Spleen (tissue), 11 donors: Measurements from ENCODE around the gene CLCNKB. TPM values are rescaled to one million over a fixed set of nuclear protein-coding genes. Genes with fewer than 3 reads are reported as not detected.

Experiments used
- DNase-seq: peaks from one replicate; pipeline ENCODE4 v3.0.0-alpha.2; 2020
- H3K27ac ChIP-seq, 8 donors: fragments of 200-600 bp; sonication (generic) in 7 of 8; 1 replicate in 4 of 8; 2 replicates in 4 of 8; pipeline versions ENCODE4 v1.5.0 to v1.8.0; 2016 to 2021; ENCODE audit warnings: inconsistent platforms in 4 of 8, mild to moderate bottlenecking in 4 of 8, moderate library complexity in 1 of 8
- H3K27me3 ChIP-seq, 7 donors: fragments of 200-600 bp; sonication (generic) in 6 of 7; replicated peaks in 1 of 7; 1 replicate in 4 of 7; 2 replicates in 3 of 7; pipeline versions ENCODE4 v1.5.0 to v1.8.0; 2016 to 2021; ENCODE audit warnings: inconsistent platforms in 3 of 7, mild to moderate bottlenecking in 1 of 7
- H3K36me3 ChIP-seq, 6 donors: fragments of 200-600 bp; sonication (generic) in 5 of 6; 1 replicate in 4 of 6; 2 replicates in 2 of 6; pipeline versions ENCODE4 v1.5.0 to v1.8.0; 2016 to 2021; ENCODE audit warnings: inconsistent platforms in 2 of 6
- H3K4me1 ChIP-seq, 6 donors: fragments of 200-600 bp; sonication (generic) in 5 of 6; 1 replicate in 3 of 6; 2 replicates in 3 of 6; pipeline versions ENCODE4 v1.5.0 to v1.8.0; 2016 to 2021; ENCODE audit warnings: inconsistent platforms in 3 of 6
- H3K4me3 ChIP-seq, 8 donors: fragments of 200-600 bp; sonication (generic) in 7 of 8; 1 replicate in 4 of 8; 2 replicates in 4 of 8; pipeline versions ENCODE4 v1.5.0 to v1.8.0; 2016 to 2021; ENCODE audit warnings: inconsistent platforms in 4 of 8, mild to moderate bottlenecking in 4 of 8, moderate library complexity in 2 of 8
- H3K9me3 ChIP-seq, 8 donors: fragments of 200-600 bp; sonication (generic) in 7 of 8; 1 replicate in 4 of 8; 2 replicates in 4 of 8; pipeline versions ENCODE4 v1.5.0 to v1.8.0; 2016 to 2021; ENCODE audit warnings: inconsistent platforms in 4 of 8
- CTCF ChIP-seq, 11 experiments: fragments of 200-600 bp in 7 of 11; fragments of 450-650 bp in 4 of 11; sonication (generic) in 4 of 11; IDR thresholded peaks in 8 of 11; conservative IDR thresholded peaks in 3 of 11; 1 replicate in 7 of 11; 2 replicates in 4 of 11; pipeline versions ENCODE4 v1.4.0 to v1.8.0; 2016 to 2021; ENCODE audit warnings: antibody characterized with exemption in 11 of 11, inconsistent platforms in 4 of 11, mild to moderate bottlenecking in 1 of 11
- POLR2A ChIP-seq, 3 donors: fragments of 450-650 bp; IDR thresholded peaks; one replicate each; pipeline ENCODE4 v1.5.1; 2017; ENCODE audit warnings: antibody characterized with exemption in 3 of 3, mild to moderate bottlenecking in 1 of 3
- POLR2AphosphoS5 ChIP-seq, 3 donors: sonication (generic); formaldehyde crosslinking; IDR thresholded peaks; one replicate each; pipeline ENCODE4 v1.5.1; 2017; ENCODE audit warnings: antibody characterized with exemption in 3 of 3
- WGBS, 5 donors: extraction: QIAGEN DNeasy Blood & Tissue Kit in 3 of 5; methylation state at CpG; one replicate each; pipeline versions ENCODE4 v1.1.5 to v1.1.7; 2013 to 2018; 5-methylcytosine and 5-hydroxymethylcytosine counted together
- intact Hi-C: fragments of 100-400 bp; cut with DNase I; formaldehyde crosslinking; loops from one replicate; pipeline ENCODE4 v1.15.0; 2023; ENCODE audit warnings: low total_unique reads
- polyA plus RNA-seq, 3 donors: library from polyadenylated mRNA; stranded (reverse); fragments of 200-250 nt; gene quantifications; one replicate each; pipeline ENCODE4 v1.2.1, GENCODE V29; 2013
- total RNA-seq, 7 donors: library from RNA; depleted of rRNA in 3 of 7; stranded (reverse); fragments of >200 nt in 3 of 7; fragmentation: NEBNext Ultra II Directional in 4 of 7; extraction: Animal tissue kit (Norgen Biotek cat#: 25700) in 4 of 7; gene quantifications; one replicate each; pipeline versions ENCODE4 v1.1.0 to v1.2.1, GENCODE V29; 2016 to 2021
- donor health status: healthy with polysubstance abuse.
- donor health status: DM: no; HTN: no; CAD: no; lungs with moderate emphysema.
- donor health status: DM: no; HTN: no; CAD: no.
- donor health status: Bipolar disorder and iron deficiency.
- donor health status: healthy.
- donor health status: DM: no; HTN: no; CAD: no.
- donor health status: DM: yes; HTN: yes; CAD: no.

CLCNKB gene
- total and polyA plus RNA-seq, 10 donors: 0.04 to 0.13 (median 0.08) TPM; not detected in 6

GRCh38 chr1:16090076-16090826 lies 46.7 kb downstream of the CLCNKB start:
- no peak overlapping the region for H3K4me3 ChIP-seq
- TF ChIP-seq POLR2A (IDR thresholded peaks at IDR 0.05): no peak
- TF ChIP-seq POLR2AphosphoS5 (IDR thresholded peaks at IDR 0.05): no peak
- TF ChIP-seq CTCF (IDR thresholded peaks at IDR 0.05 in 8 of 11, conservative IDR thresholded peaks at IDR 0.05 in 3 of 11): no peak
- H3K9me3 ChIP-seq: no peaks in the 10 kb centered on the region
- H3K27ac ChIP-seq: no peak overlapping the region
- intact Hi-C loops: no loop called here
- H3K27me3 ChIP-seq: peaks cover 0 to 2% (median 0%) of the 10 kb centered on the region in 7 donors
- H3K4me1 ChIP-seq: peaks cover 0 to 15% (median 8%) of the 10 kb centered on the region in 6 donors
- whole genome bisulfite sequencing, 5 donors: 65 to 85% (median 80%) methylated on average over 5 of the region's 5 CpGs
- no peak for DNase-seq
- H3K36me3 ChIP-seq: no peaks in the 10 kb centered on the region

DNA sequence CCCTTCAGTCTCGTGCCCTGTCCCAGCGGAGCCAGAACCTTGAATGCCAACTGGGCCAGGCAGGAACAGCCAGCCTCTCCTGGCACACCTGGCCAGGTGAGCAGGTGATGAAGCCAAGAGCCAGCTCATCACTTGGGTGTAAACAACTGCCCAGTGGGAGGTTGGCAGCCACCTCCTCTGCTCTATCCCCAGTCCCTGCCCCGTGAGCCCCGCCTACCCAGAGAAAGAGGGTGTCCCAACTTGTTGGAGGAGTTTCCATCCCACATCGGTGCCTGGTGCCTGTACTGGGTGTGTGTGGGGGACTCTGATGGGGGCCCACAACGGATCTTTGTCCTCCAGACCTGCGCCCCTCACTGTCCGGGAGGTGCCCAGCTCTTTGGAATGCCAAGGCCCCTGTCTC lies 47.7 kb downstream of the CLCNKB start:
- Histone ChIP-seq H3K9me3 (no peaks in the 10 kb centered on the region), H3K27me3 (peaks cover 0 to 12% (median 0%) of the 10 kb centered on the region in 7 donors), H3K27ac (no peak overlapping the region), H3K36me3 (no peaks in the 10 kb centered on the region), H3K4me1 (peaks cover 0 to 15% (median 6%) of the 10 kb centered on the region in 6 donors), H3K4me3 (no peak overlapping the region)
- intact Hi-C loops: no loop called here
- no peak for DNase-seq
- TF ChIP-seq CTCF (IDR thresholded peaks at IDR 0.05 in 8 of 11, conservative IDR thresholded peaks at IDR 0.05 in 3 of 11) (no peak), POLR2A (IDR thresholded peaks at IDR 0.05) (no peak), POLR2AphosphoS5 (IDR thresholded peaks at IDR 0.05) (no peak)
- 77 to 89% (median 81%) methylated on average over 5 to 8 of the region's 8 CpGs for WGBS, 5 donors

GRCh38 chr1:16092097-16092922 lies 48.7 kb downstream of the CLCNKB start:
- H3K9me3 ChIP-seq: no peaks in the 10 kb centered on the region
- DNase-seq: no peak
- intact Hi-C loops: no loop called here
- WGBS, 5 donors: 83 to 94% (median 86%) methylated on average over 16 to 18 of the region's 18 CpGs
- no peak overlapping the region for H3K27ac ChIP-seq
- no peak overlapping the region for H3K4me3 ChIP-seq
- peaks cover 0 to 15% (median 6%) of the 10 kb centered on the region in 6 donors for H3K4me1 ChIP-seq
- TF ChIP-seq POLR2A (IDR thresholded peaks at IDR 0.05): no peak
- TF ChIP-seq CTCF (IDR thresholded peaks at IDR 0.05 in 8 of 11, conservative IDR thresholded peaks at IDR 0.05 in 3 of 11): no peak
- TF ChIP-seq POLR2AphosphoS5 (IDR thresholded peaks at IDR 0.05): no peak
- H3K27me3 ChIP-seq: peaks cover 0 to 12% (median 0%) of the 10 kb centered on the region in 7 donors
- H3K36me3 ChIP-seq: no peaks in the 10 kb centered on the region
